DMS53 treated with DMSO at 0.1 percent for 48 hours (cell line): ENCODE data around the gene SDK2.
A peak's percentile ranks its signal among the peaks of the same experiment; 100 is the strongest.
"Not testable (repeated sequence)": the region's sequence is repeated elsewhere in the genome, so short reads cannot be mapped to it uniquely, and the experiment has no call there.

Experiments used
- DNase-seq: peaks from one replicate; lab custom pipeline; 2025; ENCODE audit not compliant: unreplicated experiment; lab: John Stamatoyannopoulos, UW

SDK2 gene

GRCh38 chr17:73466704-73467433 is 177.4 kb downstream of the SDK2 start:
- DNase-seq, result no peak

- no peak for DNase-seq
Measured at GRCh38 chr17:73465953-73466230, 178.4 kb downstream of the SDK2 start.

GRCh38 chr17:73465130-73465952 is 178.9 kb downstream of the SDK2 start:
- DNase-seq, result no peak

- no peak for DNase-seq
Measured at GRCh38 chr17:73464447-73464846, 179.8 kb downstream of the SDK2 start.

- no peak for DNase-seq
Measured at GRCh38 chr17:73463821-73464220, 180.4 kb downstream of the SDK2 start.

- DNase-seq, result peak; percentile 21
Measured at GRCh38 chr17:73462823-73463222, 181.4 kb downstream of the SDK2 start.

- no peak for DNase-seq
Measured at GRCh38 chr17:73459980-73460379, 184.3 kb downstream of the SDK2 start.

- no peak for DNase-seq
Measured at GRCh38 chr17:73455767-73456166, 188.5 kb downstream of the SDK2 start.

- DNase-seq, result no peak
Measured at GRCh38 chr17:73455050-73455687, 189.1 kb downstream of the SDK2 start.

GRCh38 chr17:73453494-73453893 is 190.8 kb downstream of the SDK2 start:
- not testable (repeated sequence) for DNase-seq

GRCh38 chr17:73453090-73453489 is 191.2 kb downstream of the SDK2 start:
- no peak for DNase-seq

- DNase-seq, result no peak
Measured at GRCh38 chr17:73452009-73452408, 192.2 kb downstream of the SDK2 start.

GRCh38 chr17:73447319-73447718 is 196.9 kb downstream of the SDK2 start:
- no peak for DNase-seq

GRCh38 chr17:73446617-73447016 is 197.6 kb downstream of the SDK2 start:
- no peak for DNase-seq

GRCh38 chr17:73445466-73445865 is 198.8 kb downstream of the SDK2 start:
- no peak for DNase-seq

GRCh38 chr17:73444021-73444420 is 200.2 kb downstream of the SDK2 start:
- DNase-seq, result no peak

GRCh38 chr17:73439597-73439996 is 204.6 kb downstream of the SDK2 start:
- no peak for DNase-seq

GRCh38 chr17:73437826-73438225 is 206.4 kb downstream of the SDK2 start:
- no peak for DNase-seq

GRCh38 chr17:73436954-73437353 is 207.3 kb downstream of the SDK2 start:
- DNase-seq, result no peak

GRCh38 chr17:73435412-73435811 is 208.8 kb downstream of the SDK2 start:
- no peak for DNase-seq

GRCh38 chr17:73434154-73434553 is 210.1 kb downstream of the SDK2 start:
- DNase-seq, result no peak

GRCh38 chr17:73433501-73433900 is 210.7 kb downstream of the SDK2 start:
- no peak for DNase-seq
